IPS-20b (cell line): ENCODE results near the gene SNHG17.
"Not testable (repeated sequence)": the region's sequence is repeated elsewhere in the genome, so short reads cannot be mapped to it uniquely, and the experiment has no call there.

Experiments
- H3K27ac ChIP-seq: one replicate; pipeline ENCODE4 v1.5.1; 2013; ENCODE audit warnings: low read length
- H3K27me3 ChIP-seq: 2 replicates; pipeline ENCODE4 v1.6.1; 2013; ENCODE audit warnings: mild to moderate bottlenecking, low read length, inconsistent platforms; ENCODE audit not compliant: insufficient read depth
- H3K36me3 ChIP-seq: 2 replicates; pipeline ENCODE4 v1.6.1; 2013; ENCODE audit warnings: low read depth, mild to moderate bottlenecking, inconsistent platforms, low read length, moderate library complexity; ENCODE audit not compliant: insufficient read depth
- H3K4me1 ChIP-seq: 2 replicates; pipeline ENCODE4 v1.6.1; 2013; ENCODE audit warnings: mild to moderate bottlenecking, control low read depth, inconsistent platforms, low read length, moderate library complexity; ENCODE audit not compliant: insufficient read depth
- H3K4me3 ChIP-seq: 2 replicates; pipeline ENCODE4 v1.5.1; 2013; ENCODE audit warnings: mild to moderate bottlenecking, low read length, inconsistent platforms
- H3K9ac ChIP-seq: 2 replicates; pipeline ENCODE4 v1.6.1; 2013; ENCODE audit warnings: low read depth, mild to moderate bottlenecking, inconsistent platforms, low read length, moderate library complexity
- H3K9me3 ChIP-seq: 2 replicates; pipeline ENCODE4 v1.6.1; 2013; ENCODE audit warnings: mild to moderate bottlenecking, low read depth, low read length, inconsistent platforms; ENCODE audit not compliant: insufficient read depth

The SNHG17 gene

GRCh38 chr20:38434770-38435554 is at the start of gene SNHG17:
Gene SNHG17 (minus strand): TSS chr20:38435328.
- Histone ChIP-seq H3K4me1 (peaks cover 9% of the 10 kb centered on the region), H3K27ac (peak within 1 kb of the TSS; percentile 79), H3K9me3 (no peaks in the 10 kb centered on the region), H3K9ac (peak within 1 kb of the TSS; percentile 99), H3K4me3 (peak within 1 kb of the TSS; percentile 98), H3K27me3 (no peaks in the 10 kb centered on the region), H3K36me3 (peaks cover 45% of the 10 kb centered on the region)

- no peaks in the 10 kb centered on the region for H3K9me3 ChIP-seq
- H3K36me3 ChIP-seq, result no peaks in the 10 kb centered on the region; the same call in 1 of the 2 replicates
- H3K9ac ChIP-seq, result no peak overlapping the region
- no peak overlapping the region for H3K27ac ChIP-seq
- no peaks in the 10 kb centered on the region for H3K4me1 ChIP-seq
- H3K4me3 ChIP-seq, result no peak overlapping the region
- no peaks in the 10 kb centered on the region for H3K27me3 ChIP-seq
Observed at GRCh38 chr20:38479596-38479995, 44.5 kb upstream of the SNHG17 start.

GRCh38 chr20:38477747-38478146 is 42.6 kb upstream of the SNHG17 start:
- H3K27me3 ChIP-seq, result no peaks in the 10 kb centered on the region
- no peaks in the 10 kb centered on the region for H3K9me3 ChIP-seq
- no peak overlapping the region for H3K4me3 ChIP-seq
- peaks cover 8% of the 10 kb centered on the region; the same call in 1 of the 2 replicates for H3K4me1 ChIP-seq
- no peaks in the 10 kb centered on the region; the same call in 1 of the 2 replicates for H3K36me3 ChIP-seq
- H3K27ac ChIP-seq, result no peak overlapping the region
- no peak overlapping the region for H3K9ac ChIP-seq

- peak overlapping the region; percentile 93 for H3K4me3 ChIP-seq
- H3K36me3 ChIP-seq, result no peaks in the 10 kb centered on the region; the same call in 1 of the 2 replicates
- no peak overlapping the region for H3K27ac ChIP-seq
- H3K9ac ChIP-seq, result peak overlapping the region; percentile 76; the same call in 1 of the 2 replicates
- no peaks in the 10 kb centered on the region for H3K27me3 ChIP-seq
- H3K9me3 ChIP-seq, result no peaks in the 10 kb centered on the region
- peaks cover 10% of the 10 kb centered on the region for H3K4me1 ChIP-seq
Observed at GRCh38 chr20:38473367-38473795, 38.3 kb upstream of the SNHG17 start.

- Histone ChIP-seq H3K27ac (peak within 1 kb of the TSS; percentile 6), H3K4me3 (peak within 1 kb of the TSS; percentile 93), H3K9ac (peak within 1 kb of the TSS; percentile 76; the same call in 1 of the 2 replicates), H3K36me3 (no peaks in the 10 kb centered on the region; the same call in 1 of the 2 replicates), H3K27me3 (no peaks in the 10 kb centered on the region), H3K9me3 (no peaks in the 10 kb centered on the region), H3K4me1 (peaks cover 10% of the 10 kb centered on the region)
Observed at GRCh38 chr20:38472513-38473366, 37.6 kb upstream of the SNHG17 start, which contains the start of gene RALGAPB. Gene RALGAPB (plus strand): TSS chr20:38472843. CDS start chr20:38488433, 15,590 bp downstream.

GRCh38 chr20:38471987-38472512 is 36.9 kb upstream of the SNHG17 start:
- no peaks in the 10 kb centered on the region; the same call in 1 of the 2 replicates for H3K36me3 ChIP-seq
- H3K27ac ChIP-seq, result peak overlapping the region; percentile 6
- H3K4me3 ChIP-seq, result peak overlapping the region; percentile 93
- no peaks in the 10 kb centered on the region for H3K9me3 ChIP-seq
- no peaks in the 10 kb centered on the region for H3K27me3 ChIP-seq
- H3K9ac ChIP-seq, result peak overlapping the region; percentile 66; the same call in 1 of the 2 replicates
- peaks cover 10% of the 10 kb centered on the region for H3K4me1 ChIP-seq

- Histone ChIP-seq H3K27ac (no peak overlapping the region), H3K4me3 (no peak overlapping the region), H3K36me3 (no peaks in the 10 kb centered on the region; the same call in 1 of the 2 replicates), H3K9ac (no peak overlapping the region; the same call in 1 of the 2 replicates), H3K27me3 (no peaks in the 10 kb centered on the region), H3K9me3 (no peaks in the 10 kb centered on the region), H3K4me1 (peaks cover 10% of the 10 kb centered on the region)
Observed at GRCh38 chr20:38471245-38471644, 36.1 kb upstream of the SNHG17 start.

GRCh38 chr20:38466983-38467382 is 31.9 kb upstream of the SNHG17 start:
- H3K9ac ChIP-seq, result no peak overlapping the region
- no peak overlapping the region for H3K27ac ChIP-seq
- no peaks in the 10 kb centered on the region for H3K36me3 ChIP-seq
- H3K9me3 ChIP-seq, result no peaks in the 10 kb centered on the region
- no peak overlapping the region for H3K4me3 ChIP-seq
- H3K27me3 ChIP-seq, result no peaks in the 10 kb centered on the region
- peaks cover 2% of the 10 kb centered on the region; the same call in 1 of the 2 replicates for H3K4me1 ChIP-seq

- no peaks in the 10 kb centered on the region for H3K27me3 ChIP-seq
- H3K4me1 ChIP-seq, result no peaks in the 10 kb centered on the region
- no peak overlapping the region for H3K4me3 ChIP-seq
- H3K9me3 ChIP-seq, result no peaks in the 10 kb centered on the region
- H3K36me3 ChIP-seq, result no peaks in the 10 kb centered on the region
- H3K27ac ChIP-seq, result no peak overlapping the region
- no peak overlapping the region for H3K9ac ChIP-seq
Observed at GRCh38 chr20:38466171-38466570, 31.0 kb upstream of the SNHG17 start.

- not testable (repeated sequence) for H3K4me3 ChIP-seq, H3K9me3 ChIP-seq, H3K27me3 ChIP-seq, H3K27ac ChIP-seq, H3K4me1 ChIP-seq, H3K36me3 ChIP-seq, H3K9ac ChIP-seq
Observed at GRCh38 chr20:38461569-38461968, 26.4 kb upstream of the SNHG17 start.

- H3K4me3 ChIP-seq, H3K9ac ChIP-seq, H3K27me3 ChIP-seq, H3K36me3 ChIP-seq, H3K4me1 ChIP-seq, H3K9me3 ChIP-seq, H3K27ac ChIP-seq: not testable (repeated sequence)
Observed at GRCh38 chr20:38461167-38461566, 26.0 kb upstream of the SNHG17 start.
